Prostate gland (tissue), 2 donors: ENCODE data around the gene KLK3. TPM values are rescaled to one million over a fixed set of nuclear protein-coding genes. Genes with fewer than 3 reads are reported as not detected.
A peak's percentile ranks its signal among the peaks of the same experiment; 100 is the strongest.

Experiments used
- DNase-seq: peaks from one replicate; pipeline ENCODE4 v3.0.0-alpha.2; 2019; ENCODE audit warnings: low spot score
- H3K27ac ChIP-seq, 2 donors: fragments of 200-600 bp; sonication (generic); 2 replicates each; pipeline ENCODE4 v1.5.1; 2017 to 2019
- H3K27me3 ChIP-seq: fragments of 200-600 bp; sonication (generic); replicated peaks from 2 replicates; pipeline ENCODE4 v1.5.1; 2019; ENCODE audit not compliant: insufficient read depth
- H3K36me3 ChIP-seq, 2 donors: fragments of 200-600 bp; sonication (generic); 1 replicate in 1 of 2; 2 replicates in 1 of 2; pipeline versions ENCODE4 v1.5.1 to v1.8.1; 2017 to 2019
- H3K4me1 ChIP-seq: fragments of 200-600 bp; sonication (generic); replicated peaks from 2 replicates; pipeline ENCODE4 v1.5.1; 2019
- H3K4me3 ChIP-seq, 2 donors: fragments of 200-600 bp; sonication (generic); 2 replicates each; pipeline ENCODE4 v1.5.1; 2017 to 2019
- H3K9me3 ChIP-seq: fragments of 200-600 bp; sonication (generic); 2 replicates; pipeline ENCODE4 v1.5.1; 2017
- POLR2A ChIP-seq: fragments of 450-650 bp; IDR thresholded peaks from one replicate; pipeline ENCODE4 v1.6.1; 2016; ENCODE audit warnings: antibody characterized with exemption, mild to moderate bottlenecking
- POLR2AphosphoS5 ChIP-seq: sonication (generic); formaldehyde crosslinking; IDR thresholded peaks from one replicate; pipeline ENCODE4 v1.6.1; 2017; ENCODE audit warnings: antibody characterized with exemption
- WGBS: methylation state at CpG from one replicate; pipeline ENCODE4 v1.1.5; 2018; 5-methylcytosine and 5-hydroxymethylcytosine counted together
- intact Hi-C: fragments of 100-400 bp; cut with DNase I; formaldehyde crosslinking; loops from one replicate; pipeline ENCODE4 v1.14.2; 2022
- total RNA-seq, 2 donors: library from RNA; depleted of rRNA; stranded (reverse); fragments of >200 nt; gene quantifications; one replicate each; pipeline ENCODE4 v1.1.0, GENCODE V29; 2016
- TF ChIP-seq, protein P1 (sequence below), 4 experiments: fragments of 200-600 bp in 2 of 4; fragments of 450-650 bp in 2 of 4; sonication (generic) in 2 of 4; IDR thresholded peaks; 1 replicate in 3 of 4; 2 replicates in 1 of 4; pipeline ENCODE4 v1.5.1; 2016 to 2019; ENCODE audit warnings: antibody characterized with exemption in 4 of 4, mild to moderate bottlenecking in 2 of 4, moderate library complexity in 2 of 4

Gene KLK3
- total RNA-seq, 2 donors from 2014 or later = 7,620 to 35,247 TPM

GRCh38 chr19:50820549-50821247, 34.0 kb upstream of the KLK3 start:
- Histone ChIP-seq H3K9me3 (no peaks in the 10 kb centered on the region), H3K27me3 (no peaks in the 10 kb centered on the region), H3K36me3 (no peaks in the 10 kb centered on the region), H3K4me1 (no peaks in the 10 kb centered on the region), H3K4me3 (peak overlapping the region in 1 of 2 donors; percentile 12), H3K27ac (peak overlapping the region; percentile 11 to 25)
- no peak for DNase-seq
- intact Hi-C loops = no loop called here
- TF ChIP-seq, protein P1, sequence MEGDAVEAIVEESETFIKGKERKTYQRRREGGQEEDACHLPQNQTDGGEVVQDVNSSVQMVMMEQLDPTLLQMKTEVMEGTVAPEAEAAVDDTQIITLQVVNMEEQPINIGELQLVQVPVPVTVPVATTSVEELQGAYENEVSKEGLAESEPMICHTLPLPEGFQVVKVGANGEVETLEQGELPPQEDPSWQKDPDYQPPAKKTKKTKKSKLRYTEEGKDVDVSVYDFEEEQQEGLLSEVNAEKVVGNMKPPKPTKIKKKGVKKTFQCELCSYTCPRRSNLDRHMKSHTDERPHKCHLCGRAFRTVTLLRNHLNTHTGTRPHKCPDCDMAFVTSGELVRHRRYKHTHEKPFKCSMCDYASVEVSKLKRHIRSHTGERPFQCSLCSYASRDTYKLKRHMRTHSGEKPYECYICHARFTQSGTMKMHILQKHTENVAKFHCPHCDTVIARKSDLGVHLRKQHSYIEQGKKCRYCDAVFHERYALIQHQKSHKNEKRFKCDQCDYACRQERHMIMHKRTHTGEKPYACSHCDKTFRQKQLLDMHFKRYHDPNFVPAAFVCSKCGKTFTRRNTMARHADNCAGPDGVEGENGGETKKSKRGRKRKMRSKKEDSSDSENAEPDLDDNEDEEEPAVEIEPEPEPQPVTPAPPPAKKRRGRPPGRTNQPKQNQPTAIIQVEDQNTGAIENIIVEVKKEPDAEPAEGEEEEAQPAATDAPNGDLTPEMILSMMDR (IDR thresholded peaks at IDR 0.05) = no peak
- TF ChIP-seq POLR2A (no peak), POLR2AphosphoS5 (no peak)
- 5% methylated on average over 21 of the region's 21 CpGs for WGBS

GRCh38 chr19:50821248-50821612, 33.5 kb upstream of the KLK3 start:
- Histone ChIP-seq H3K36me3 (no peaks in the 10 kb centered on the region), H3K4me1 (no peaks in the 10 kb centered on the region), H3K4me3 (no peak overlapping the region), H3K27ac (peak overlapping the region in 1 of 2 donors; percentile 25), H3K27me3 (no peaks in the 10 kb centered on the region), H3K9me3 (no peaks in the 10 kb centered on the region)
- 54% methylated on average over 4 of the region's 4 CpGs for WGBS
- intact Hi-C loops = no loop called here
- TF ChIP-seq POLR2AphosphoS5 (no peak), POLR2A (no peak)
- DNase-seq = no peak

- Histone ChIP-seq H3K4me3 (no peak overlapping the region), H3K9me3 (no peaks in the 10 kb centered on the region), H3K27ac (no peak overlapping the region), H3K4me1 (no peaks in the 10 kb centered on the region), H3K27me3 (no peaks in the 10 kb centered on the region), H3K36me3 (no peaks in the 10 kb centered on the region)
- 60% methylated on average over 8 of the region's 8 CpGs for WGBS
- no peak for TF ChIP-seq POLR2A
- TF ChIP-seq POLR2AphosphoS5 = no peak
- TF ChIP-seq, protein P1 (IDR thresholded peaks at IDR 0.05) = no peak
- DNase-seq = no peak
- intact Hi-C loops = no loop called here
These were observed 33.1 kb upstream of the KLK3 start for GRCh38 chr19:50821622-50822021.

GRCh38 chr19:50822661-50823208, 32.0 kb upstream of the KLK3 start:
- Histone ChIP-seq H3K27me3 (no peaks in the 10 kb centered on the region), H3K9me3 (no peaks in the 10 kb centered on the region), H3K36me3 (no peaks in the 10 kb centered on the region), H3K4me1 (no peaks in the 10 kb centered on the region), H3K27ac (no peak overlapping the region), H3K4me3 (no peak overlapping the region)
- DNase-seq = no peak
- TF ChIP-seq POLR2AphosphoS5 (no peak), POLR2A (no peak)
- TF ChIP-seq, protein P1 (IDR thresholded peaks at IDR 0.05) = no peak
- 79% methylated on average over 7 of the region's 7 CpGs for WGBS
- intact Hi-C loops = no loop called here

GRCh38 chr19:50823389-50824042, 31.2 kb upstream of the KLK3 start, which contains the start of gene KLK1:
TSS of gene KLK1 (minus strand) at chr19:50823787. CDS start at chr19:50823748, 39 bp downstream.
- WGBS = 57% methylated on average over 14 of the region's 14 CpGs
- intact Hi-C loops = no loop called here
- TF ChIP-seq POLR2AphosphoS5 (no peak), POLR2A (no peak)
- TF ChIP-seq, protein P1 (IDR thresholded peaks at IDR 0.05) = no peak

More at GRCh38 chr19:50823389-50824042, 31.2 kb upstream of the KLK3 start, which contains the start of gene KLK1:
- Histone ChIP-seq H3K4me1 (no peaks in the 10 kb centered on the region), H3K36me3 (no peaks in the 10 kb centered on the region), H3K27ac (no peak within 1 kb of the TSS), H3K9me3 (no peaks in the 10 kb centered on the region), H3K4me3 (no peak within 1 kb of the TSS), H3K27me3 (no peaks in the 10 kb centered on the region)
- no peak for DNase-seq
